Lower lobe of right lung (tissue), 2 donors: Measurements from ENCODE around the gene TMEM178B. TPM values are rescaled to one million over a fixed set of nuclear protein-coding genes. Genes with fewer than 3 reads are reported as not detected.
A peak's percentile ranks its signal among the peaks of the same experiment; 100 is the strongest.

Experiments used
- ATAC-seq, 2 donors: fragments of 200-7000 bp; cut with Tn5 transposase; one replicate each; pipeline ENCODE4 v1.9.1; 2020 to 2022; ENCODE audit warnings: mild to moderate bottlenecking in 2 of 2, moderate library complexity in 2 of 2
- DNase-seq: peaks from one replicate; pipeline ENCODE4 v3.0.0-alpha.2; 2020
- H3K27ac ChIP-seq: fragments of 200-600 bp; one replicate; pipeline ENCODE4 v1.8.0; 2022
- H3K27me3 ChIP-seq: fragments of 200-600 bp; one replicate; pipeline ENCODE4 v1.8.0; 2022; ENCODE audit warnings: low read depth
- H3K36me3 ChIP-seq: fragments of 200-600 bp; one replicate; pipeline ENCODE4 v1.8.0; 2022; ENCODE audit warnings: mild to moderate bottlenecking
- H3K4me1 ChIP-seq: fragments of 200-600 bp; one replicate; pipeline ENCODE4 v1.8.0; 2022
- H3K4me3 ChIP-seq: fragments of 200-600 bp; one replicate; pipeline ENCODE4 v1.8.0; 2022; ENCODE audit warnings: mild to moderate bottlenecking
- H3K9me3 ChIP-seq: fragments of 200-600 bp; one replicate; pipeline ENCODE4 v1.8.0; 2022
- CTCF ChIP-seq: fragments of 200-600 bp; IDR thresholded peaks from one replicate; pipeline ENCODE4 v1.8.0; 2022; ENCODE audit warnings: antibody characterized with exemption, mild to moderate bottlenecking
- intact Hi-C: fragments of 100-400 bp; cut with DNase I; formaldehyde crosslinking; loops from one replicate; pipeline ENCODE4 v1.11.0; 2022
- total RNA-seq: library from RNA; stranded (reverse); fragmentation: NEBNext Ultra II Directional; extraction: Animal tissue kit (Norgen Biotek cat#: 25700); gene quantifications from one replicate; pipeline ENCODE4 v1.2.1, GENCODE V29; 2021
- donor health status: DM: no; HTN: yes; CAD: no; lungs with severe emphysema.

The TMEM178B gene
- total RNA-seq, 1 donor from 2014 or later, result 0.18 TPM

DNA sequence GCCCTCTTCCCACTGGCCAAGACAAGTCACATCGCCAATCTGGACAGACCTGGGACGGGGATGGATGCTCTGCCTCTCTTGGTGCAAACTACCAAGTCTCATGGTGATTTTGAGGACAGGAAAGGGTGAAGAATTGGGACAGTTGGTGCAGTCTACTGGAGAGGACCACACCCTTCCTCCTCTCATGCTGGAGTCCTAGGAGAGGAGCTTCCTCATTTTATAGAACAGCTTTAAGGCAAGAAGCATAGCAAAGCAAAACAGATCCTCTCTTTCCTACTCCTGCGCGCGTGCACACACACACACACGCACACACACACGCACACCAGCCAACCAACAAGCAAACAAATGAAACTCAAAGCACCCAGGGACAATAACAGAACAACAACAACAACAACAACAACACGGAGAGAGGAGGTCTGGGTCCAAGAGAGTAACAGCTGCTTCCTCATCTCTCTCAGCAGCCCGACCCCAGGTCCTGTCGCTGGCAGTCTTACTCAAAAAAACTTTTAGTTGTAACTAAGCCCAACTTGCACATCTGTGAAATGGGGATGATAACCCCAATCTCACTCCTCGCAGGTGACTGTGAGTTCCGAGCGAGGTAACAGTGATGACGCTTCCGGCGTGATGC, 83.4 kb downstream of the TMEM178B start:
- no peaks in the 10 kb centered on the region for H3K27me3 ChIP-seq
- TF ChIP-seq CTCF, result no peak
- no peaks in the 10 kb centered on the region for H3K4me1 ChIP-seq
- H3K4me3 ChIP-seq, result no peak overlapping the region
- no peaks in the 10 kb centered on the region for H3K36me3 ChIP-seq
- intact Hi-C loops, result no loop called here
- ATAC-seq (no peak), DNase-seq (no peak)
- no peak overlapping the region for H3K27ac ChIP-seq
- no peaks in the 10 kb centered on the region for H3K9me3 ChIP-seq

DNA sequence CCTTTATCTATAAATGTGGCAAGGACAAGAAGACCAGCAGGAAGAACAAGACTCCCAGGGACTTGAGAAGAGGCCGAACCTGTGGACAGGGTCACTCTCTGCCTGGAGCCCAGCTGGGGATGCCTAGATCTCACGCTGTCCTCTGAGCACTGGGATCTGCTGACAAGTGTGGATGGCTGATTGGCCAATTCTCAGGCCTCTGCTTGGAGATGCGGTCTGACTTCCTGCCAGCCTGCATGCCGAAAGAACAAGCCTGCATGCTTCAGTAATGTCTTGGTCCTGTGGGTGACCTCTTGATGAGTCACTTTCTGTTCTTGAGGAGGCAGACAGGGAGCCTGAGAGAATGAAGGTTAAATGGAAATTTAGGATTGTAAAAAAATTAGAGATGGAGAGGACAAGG, 84.7 kb downstream of the TMEM178B start:
- H3K27ac ChIP-seq, result no peak overlapping the region
- DNase-seq (no peak), ATAC-seq (peak in 1 of 2 donors; percentile 68)
- no peaks in the 10 kb centered on the region for H3K27me3 ChIP-seq
- no peaks in the 10 kb centered on the region for H3K4me1 ChIP-seq
- no peaks in the 10 kb centered on the region for H3K36me3 ChIP-seq
- intact Hi-C loops, result no loop called here
- no peak for TF ChIP-seq CTCF
- H3K9me3 ChIP-seq, result no peaks in the 10 kb centered on the region
- H3K4me3 ChIP-seq, result no peak overlapping the region

DNA sequence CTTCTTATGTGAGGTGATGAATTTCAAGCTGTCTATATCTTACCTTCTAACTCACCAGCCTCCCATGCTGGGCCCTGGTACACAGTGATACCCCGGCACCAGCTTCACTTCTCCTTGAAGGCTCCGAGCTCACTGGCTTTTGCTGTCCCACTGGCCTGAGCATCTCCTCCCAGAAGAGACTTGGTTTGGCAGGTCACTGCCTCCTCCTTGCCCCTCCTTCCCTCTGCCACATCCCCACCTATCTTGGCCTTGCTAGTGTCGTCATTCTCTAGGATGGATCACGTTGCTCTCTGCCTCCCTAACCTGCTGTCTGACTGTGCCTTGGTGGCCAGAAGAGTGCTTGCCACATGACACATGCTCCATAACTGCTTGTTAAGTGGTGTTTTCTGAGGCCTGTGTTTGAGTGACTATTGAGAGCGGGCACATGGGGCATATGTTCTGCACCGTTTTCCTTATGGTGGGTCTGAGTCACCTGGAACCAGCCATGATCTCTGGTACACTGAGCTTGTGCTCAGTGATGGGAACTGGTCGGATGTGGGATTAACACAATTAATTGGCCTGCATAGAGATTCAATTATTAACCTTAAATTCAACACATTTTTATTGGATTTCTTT, 86.5 kb downstream of the TMEM178B start:
- DNase-seq, result no peak
- no peak overlapping the region for H3K4me3 ChIP-seq
- no peak overlapping the region for H3K27ac ChIP-seq
- H3K9me3 ChIP-seq, result no peaks in the 10 kb centered on the region
- H3K27me3 ChIP-seq, result no peaks in the 10 kb centered on the region
- intact Hi-C loops, result no loop called here
- no peaks in the 10 kb centered on the region for H3K36me3 ChIP-seq
- TF ChIP-seq CTCF, result no peak
- no peak for ATAC-seq
- no peaks in the 10 kb centered on the region for H3K4me1 ChIP-seq

DNA sequence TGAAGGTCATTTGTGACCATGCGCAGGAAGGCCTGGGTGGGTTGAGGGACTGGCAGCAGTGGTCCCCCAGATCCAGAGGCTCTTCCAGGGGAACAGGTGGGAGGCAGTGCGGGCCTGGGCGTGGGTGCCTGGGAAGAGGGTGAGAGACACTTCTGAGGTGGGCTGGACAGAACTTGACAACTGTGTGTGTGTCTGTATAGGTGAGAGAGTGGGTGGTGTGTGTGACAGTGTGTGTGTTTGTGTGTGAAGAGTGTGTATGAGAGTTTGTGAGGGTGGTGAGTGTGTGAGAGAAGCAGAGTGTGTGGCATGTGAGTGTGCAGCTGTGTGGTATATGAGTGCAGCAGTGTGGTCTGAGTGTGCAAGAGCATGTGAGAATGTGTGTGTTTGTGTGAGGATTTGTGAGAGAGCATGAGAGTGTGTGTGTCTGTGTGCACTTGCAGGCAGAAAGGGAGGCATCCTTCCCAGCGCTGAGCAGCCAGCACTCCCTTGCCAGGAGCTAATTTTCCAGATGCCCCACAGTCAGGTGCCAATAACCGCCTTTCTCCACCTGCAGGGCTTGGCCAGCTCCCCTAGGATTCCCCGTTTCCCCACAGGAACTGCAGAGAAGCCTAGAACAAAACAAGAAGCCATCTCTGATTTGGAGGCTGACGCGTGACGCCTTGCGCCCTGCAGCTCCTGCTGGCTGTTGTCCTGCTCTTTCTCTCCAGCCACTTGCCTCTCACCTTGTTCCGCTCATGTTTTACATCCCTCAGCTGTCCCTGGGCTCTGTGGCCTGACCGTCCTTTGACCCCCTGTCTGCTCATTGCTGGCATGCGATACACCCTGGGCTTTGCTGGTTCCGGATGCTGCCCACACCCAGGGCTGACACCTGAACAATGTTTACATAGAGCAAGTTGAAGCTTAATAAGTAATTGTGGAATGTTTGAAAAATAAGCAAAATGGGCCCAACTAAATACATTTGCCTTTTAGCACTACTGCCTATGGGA, 88.0 kb downstream of the TMEM178B start:
- Histone ChIP-seq H3K4me1 (no peaks in the 10 kb centered on the region), H3K9me3 (no peaks in the 10 kb centered on the region), H3K36me3 (no peaks in the 10 kb centered on the region), H3K4me3 (no peak overlapping the region), H3K27me3 (no peaks in the 10 kb centered on the region), H3K27ac (no peak overlapping the region)
- ATAC-seq (peak in 1 of 2 donors; percentile 18), DNase-seq (no peak)
- TF ChIP-seq CTCF, result no peak
- intact Hi-C loops, result no loop called here

DNA sequence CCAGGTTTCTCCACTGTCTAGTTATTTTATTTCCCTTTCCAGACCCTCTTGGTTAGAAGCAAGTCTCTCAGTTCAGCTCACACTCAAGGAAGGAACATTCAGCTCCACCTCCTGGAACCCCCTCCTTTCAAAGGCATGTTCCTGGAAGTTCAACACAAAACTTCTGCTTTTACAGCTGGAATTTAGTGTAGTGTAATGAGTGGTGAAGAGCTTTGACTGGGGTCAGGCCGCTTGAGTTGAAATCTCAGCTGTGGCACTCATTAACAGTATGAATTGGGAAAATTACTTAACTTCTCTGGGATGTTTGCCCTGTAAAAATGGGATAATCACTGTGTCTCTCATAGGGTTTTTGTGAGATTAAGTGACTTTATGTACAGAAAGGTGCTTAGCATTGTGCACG, 91.7 kb downstream of the TMEM178B start:
- Histone ChIP-seq H3K4me1 (no peaks in the 10 kb centered on the region), H3K36me3 (no peaks in the 10 kb centered on the region), H3K4me3 (no peak overlapping the region), H3K27me3 (no peaks in the 10 kb centered on the region), H3K9me3 (no peaks in the 10 kb centered on the region), H3K27ac (no peak overlapping the region)
- no peak for TF ChIP-seq CTCF
- ATAC-seq, result no peak
- intact Hi-C loops, result no loop called here
- DNase-seq, result no peak
